T-helper 2 cell (primary cell): Measurements from ENCODE around the gene THAP4.
A peak's percentile ranks its signal among the peaks of the same experiment; 100 is the strongest.

Experiments
- DNase-seq, 5 experiments: peaks; one replicate each; pipeline versions ENCODE4 v3.0.0 to v3.0.0-alpha.2; 2012 to 2022
- total RNA-seq, 2 donors: gene quantifications; one replicate each; lab custom pipeline; 2026; lab: John Stamatoyannopoulos, UW

Gene THAP4
- 23.7 to 29.2 reads per million in 2 donors for total RNA-seq

DNA sequence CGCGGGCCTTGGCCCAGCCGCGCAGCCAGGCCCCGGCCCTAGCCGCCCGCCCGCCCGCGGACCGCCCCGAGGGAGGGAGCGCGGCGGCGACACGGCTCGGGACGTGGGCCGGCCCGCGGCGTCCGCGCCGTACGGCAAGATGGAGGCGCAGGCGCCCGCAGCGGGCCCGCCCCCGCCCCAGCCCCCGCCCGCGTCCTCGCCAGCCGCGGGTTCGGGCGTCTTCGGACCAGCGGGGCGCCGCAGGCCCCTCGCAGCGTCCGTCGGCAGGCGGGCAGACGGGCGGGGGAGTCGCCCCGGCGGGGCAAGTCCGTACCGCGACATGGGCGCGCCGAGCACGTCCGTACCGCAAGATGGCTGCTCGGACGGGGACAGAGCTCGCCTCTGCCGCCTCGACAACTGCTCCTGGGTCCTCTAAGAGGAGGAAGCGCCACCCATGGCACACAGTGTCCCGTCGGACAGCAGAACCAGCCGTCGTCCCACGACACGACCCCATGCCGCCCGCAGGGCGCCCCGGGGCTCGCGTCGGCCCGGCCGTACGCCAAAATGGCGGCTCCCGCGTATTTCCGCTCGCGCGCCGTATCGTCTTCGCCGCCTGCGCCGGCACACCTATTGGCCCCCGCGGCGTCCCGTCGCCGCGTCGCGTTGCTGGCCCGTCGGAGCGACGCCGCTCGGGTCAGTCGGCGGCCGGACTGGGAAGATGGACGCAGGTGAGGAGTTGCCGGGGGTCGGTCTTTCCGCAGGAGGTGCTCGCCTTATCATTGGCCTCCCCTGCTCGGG is at the start of gene THAP4, which contains the start of gene ATG4B:
Gene THAP4 (minus strand): TSS at position 141 of the 777 bp plus-strand sequence. CDS start 141 bp downstream, outside the sequence.
Gene ATG4B (plus strand): TSS at position 676 of the 777 bp plus-strand sequence. CDS start 22 bp downstream, at position 698.
- DNase-seq: peak; percentile 52 to 87 (median 69)

GRCh38 chr2:241686324-241686649 is 49.3 kb upstream of the THAP4 start:
- DNase-seq: no peak

GRCh38 chr2:241680827-241681599 is 44.1 kb upstream of the THAP4 start:
- DNase-seq: no peak

DNA sequence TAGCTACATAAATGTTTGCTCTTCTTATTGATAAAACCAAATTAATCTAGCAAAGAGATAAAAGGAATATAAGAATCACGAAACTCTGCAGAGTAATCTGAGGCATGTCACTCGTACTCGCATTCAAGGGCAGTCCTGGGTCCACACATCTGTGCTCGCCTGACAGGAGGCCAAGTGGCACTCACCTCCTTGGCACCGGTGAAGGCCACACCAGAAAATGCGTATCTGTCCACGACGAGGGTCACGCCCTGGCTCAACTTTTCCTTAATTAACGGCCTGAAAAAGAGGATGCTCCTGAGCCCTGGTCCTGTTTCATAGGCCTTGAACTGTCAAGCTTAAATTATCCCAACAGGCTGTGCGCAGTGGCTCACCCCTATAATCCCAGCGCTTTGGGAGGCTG is 43.1 kb upstream of the THAP4 start:
- no peak for DNase-seq

- no peak for DNase-seq
Measured at GRCh38 chr2:241678784-241679540, 42.0 kb upstream of the THAP4 start.

DNA sequence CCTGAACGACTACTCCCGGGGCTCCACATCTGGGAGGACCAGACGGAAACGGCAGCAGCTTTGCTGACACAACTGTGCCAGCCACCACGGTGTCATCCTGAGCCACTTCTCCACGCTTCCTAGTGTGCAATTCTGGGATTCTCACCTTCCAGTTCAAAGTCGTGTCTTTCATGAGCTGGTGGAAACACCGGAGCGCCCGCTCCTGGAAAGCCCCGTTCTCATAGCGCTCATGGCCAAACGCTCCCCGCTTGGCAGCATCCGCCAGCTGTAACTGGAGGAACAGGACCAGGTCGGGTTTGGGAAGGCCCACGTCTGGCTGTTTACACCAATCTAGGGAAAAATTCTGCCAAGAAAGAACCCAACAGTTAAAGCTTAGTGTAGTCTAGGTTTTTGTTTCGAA is 41.3 kb upstream of the THAP4 start:
- no peak for DNase-seq

DNA sequence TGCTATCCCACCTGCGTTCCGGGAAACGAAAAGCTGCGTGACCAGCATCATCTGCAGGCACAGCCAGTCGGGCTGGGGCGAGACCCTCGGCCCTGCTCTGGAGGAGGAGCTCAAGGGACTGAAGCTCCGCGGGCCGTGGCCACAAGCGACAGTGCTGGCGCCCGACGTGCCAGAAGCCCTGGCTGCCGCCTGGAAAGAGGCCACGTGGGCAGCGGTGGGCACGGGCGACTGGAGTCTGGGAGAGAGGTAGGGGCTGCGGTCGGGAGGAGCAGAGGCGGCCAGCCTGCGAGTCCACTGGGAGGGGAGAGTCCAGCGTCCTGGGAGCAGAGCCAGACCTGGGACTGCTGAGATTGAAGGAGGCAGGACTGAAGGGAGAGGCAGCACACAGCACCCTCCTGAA is 40.4 kb upstream of the THAP4 start:
- DNase-seq: no peak

- no peak for DNase-seq
Measured at GRCh38 chr2:241676665-241677064, 39.7 kb upstream of the THAP4 start.

- no peak for DNase-seq
Measured at GRCh38 chr2:241675885-241676284, 38.9 kb upstream of the THAP4 start.

DNA sequence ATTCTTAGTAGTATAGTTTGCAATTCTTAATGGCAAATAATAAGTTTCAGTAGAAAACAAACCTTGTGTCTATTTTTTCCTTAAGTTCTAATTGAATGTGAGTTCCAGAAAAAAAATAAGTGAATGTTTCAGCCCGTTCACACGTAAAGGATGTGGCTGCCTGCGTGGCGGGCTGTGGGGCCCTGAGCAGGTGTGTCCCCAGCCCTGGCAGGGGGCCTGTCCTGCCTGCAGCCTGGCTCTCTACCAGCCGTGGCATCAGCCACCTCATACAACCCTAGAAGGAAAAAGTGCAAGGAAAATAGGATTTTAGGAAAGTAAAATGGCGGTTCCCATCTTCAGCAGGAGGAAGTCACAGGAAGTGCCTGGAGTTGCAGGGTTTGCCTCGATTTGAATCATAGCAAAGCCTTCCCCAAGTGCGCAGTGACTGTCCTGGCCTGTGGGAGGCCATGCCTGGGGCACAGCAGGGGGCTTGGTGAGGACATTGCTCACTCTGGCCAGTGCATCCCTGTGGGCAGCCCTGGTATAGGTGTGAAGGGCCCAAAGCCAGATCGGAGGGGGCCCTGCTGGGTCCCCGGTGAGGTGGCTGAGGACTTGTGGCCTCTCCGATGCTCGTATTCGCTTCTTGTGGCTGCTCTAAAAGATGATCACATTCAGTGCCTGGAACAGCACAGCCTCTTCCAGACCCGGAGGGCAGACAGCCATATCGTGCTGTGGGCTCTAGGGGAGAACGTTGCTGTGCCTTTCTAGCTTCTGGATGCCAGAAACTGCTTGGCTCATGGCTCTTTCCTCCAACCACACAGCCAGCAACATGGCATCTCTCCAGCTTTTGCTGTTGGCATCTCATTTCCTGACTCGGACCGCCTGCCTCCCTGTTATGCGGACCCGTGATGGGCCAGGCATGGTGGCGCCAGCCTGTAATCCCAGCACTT is 37.1 kb upstream of the THAP4 start:
- no peak for DNase-seq

- DNase-seq: peak in 1 of 5 experiments; percentile 13
Measured at GRCh38 chr2:241673189-241673663, 36.3 kb upstream of the THAP4 start.

DNA sequence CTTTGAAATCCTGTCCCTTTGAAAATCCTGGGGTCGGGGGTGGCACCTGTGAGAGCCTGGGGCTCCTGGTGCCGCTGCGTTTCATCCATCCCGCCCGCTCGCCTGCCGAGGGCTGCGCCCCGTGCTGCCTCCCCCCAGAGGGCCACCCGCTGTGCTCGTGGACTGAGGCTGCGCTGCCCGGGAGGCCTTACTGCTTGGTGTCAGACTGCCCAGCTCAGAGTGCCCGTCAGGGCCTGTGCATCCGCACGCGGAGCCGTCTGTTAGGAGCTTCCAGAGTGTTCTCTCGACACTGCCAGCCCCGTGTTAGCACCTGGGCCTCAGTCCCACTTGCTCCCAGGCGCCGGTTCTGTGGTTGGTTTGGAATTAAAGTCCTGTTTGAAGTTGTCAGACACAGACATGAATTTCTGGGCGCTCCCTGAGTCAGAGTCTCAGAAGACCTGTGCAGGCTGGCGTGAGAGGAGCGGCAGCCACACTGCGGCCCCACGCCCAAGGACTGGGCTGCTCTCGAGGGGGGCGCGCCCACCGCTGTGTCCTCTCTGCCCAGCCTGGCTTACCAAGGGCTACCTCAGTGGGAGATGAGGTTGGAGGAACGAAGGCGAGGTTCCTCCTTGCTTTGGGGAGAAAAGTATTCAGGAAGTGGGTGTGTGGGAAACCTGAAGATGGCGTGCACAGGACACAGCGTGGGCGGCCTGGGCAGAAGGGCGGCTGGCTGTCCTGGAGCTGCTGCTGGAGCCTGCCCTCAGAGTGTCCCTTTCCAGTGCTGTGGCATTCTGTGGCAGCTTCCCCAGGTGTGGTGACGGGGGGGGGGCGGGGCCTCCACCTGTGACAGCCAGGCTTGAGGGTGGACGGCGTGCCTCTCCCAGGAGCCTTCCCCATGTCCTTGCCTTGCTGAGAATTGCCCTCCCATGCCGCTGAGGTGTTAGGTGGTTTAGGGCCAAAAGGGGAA is 35.6 kb upstream of the THAP4 start:
- no peak for DNase-seq

GRCh38 chr2:241671457-241672240 is 34.7 kb upstream of the THAP4 start:
- no peak for DNase-seq

DNA sequence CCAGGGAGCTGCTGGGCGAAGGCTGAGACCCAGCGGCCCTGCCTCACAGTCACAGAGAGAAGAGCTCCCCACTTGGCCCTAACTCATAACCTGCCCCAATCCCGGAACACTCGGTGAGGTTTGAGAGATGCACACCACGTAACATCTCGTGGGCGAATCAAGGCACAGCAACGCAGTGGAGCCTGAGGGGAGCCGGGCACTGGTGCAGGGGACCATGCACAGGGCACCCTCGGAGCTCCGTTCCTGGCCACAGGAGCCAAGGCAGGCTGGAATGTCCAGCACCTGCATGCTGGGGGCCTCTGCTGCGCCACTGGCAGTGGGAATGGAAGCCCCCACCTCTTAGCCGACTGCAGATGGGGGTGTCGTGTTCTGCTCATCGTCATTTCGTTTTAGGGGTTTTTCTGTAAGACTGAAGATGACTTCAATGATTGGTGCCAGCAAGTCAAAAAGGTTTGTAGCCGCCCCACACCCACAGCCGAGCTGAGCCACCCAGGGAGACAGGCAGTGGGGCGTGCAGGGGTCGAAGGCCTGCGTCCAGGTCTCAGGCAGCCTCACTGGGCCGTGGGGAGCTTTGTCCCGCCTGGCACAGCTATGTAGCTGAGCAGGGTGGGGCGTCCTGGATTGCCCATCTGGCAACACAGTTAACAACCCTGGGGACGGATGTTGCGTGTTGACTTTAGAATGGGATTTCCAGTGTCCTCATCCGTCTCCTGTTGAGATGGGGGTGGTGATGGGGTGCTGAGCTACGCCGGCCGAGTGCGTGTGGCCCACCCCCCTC is 33.6 kb upstream of the THAP4 start:
- no peak for DNase-seq

DNA sequence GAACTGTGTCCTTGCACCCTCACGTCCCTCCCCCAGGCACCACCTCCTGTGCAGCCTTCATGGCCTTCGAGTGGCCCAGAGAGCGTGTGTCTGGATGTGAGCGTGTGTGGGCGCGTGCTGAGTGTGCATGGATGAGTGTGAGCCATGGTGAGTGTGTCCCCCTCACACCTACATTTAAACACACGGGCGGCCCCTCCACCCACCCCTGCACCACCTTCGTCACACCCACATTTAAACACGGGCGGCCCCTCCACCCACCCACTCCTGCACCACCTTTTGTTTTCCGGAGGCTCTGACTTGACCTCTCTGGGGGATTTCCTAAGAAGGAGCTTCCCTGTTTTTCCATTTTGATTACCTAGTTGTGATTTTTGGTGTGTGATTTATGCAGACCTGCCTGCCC is 31.9 kb upstream of the THAP4 start:
- DNase-seq: no peak

DNA sequence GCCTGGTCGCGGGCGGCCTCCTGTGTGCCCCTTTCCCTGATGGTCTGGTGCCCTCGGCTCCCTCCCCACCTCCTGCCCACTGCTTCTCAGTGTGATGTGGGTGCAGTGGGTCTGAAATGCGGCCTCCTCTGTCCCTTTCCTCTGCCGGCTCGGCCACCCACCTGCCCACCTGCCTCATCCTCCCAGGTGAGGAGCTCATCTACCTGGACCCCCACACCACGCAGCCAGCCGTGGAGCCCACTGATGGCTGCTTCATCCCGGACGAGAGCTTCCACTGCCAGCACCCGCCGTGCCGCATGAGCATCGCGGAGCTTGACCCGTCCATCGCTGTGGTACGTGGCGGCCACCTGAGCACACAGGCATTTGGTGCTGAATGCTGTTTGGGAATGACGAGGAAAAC is 31.4 kb upstream of the THAP4 start:
- no peak for DNase-seq

- DNase-seq: no peak
Measured at GRCh38 chr2:241666627-241667400, 29.9 kb upstream of the THAP4 start.

GRCh38 chr2:241665731-241666440 is 28.9 kb upstream of the THAP4 start:
- DNase-seq: no peak
